CD14-positive monocyte (primary cell): ENCODE measurements around the gene C1QL2. TPM values are rescaled to one million over a fixed set of nuclear protein-coding genes. Genes with fewer than 3 reads are reported as not detected.
A peak's percentile ranks its signal among the peaks of the same experiment; 100 is the strongest.

ENCODE experiments used
- DNase-seq, 3 donors: peaks; one replicate each; pipeline ENCODE4 v3.0.0-alpha.2; 2011 to 2022
- H2AFZ ChIP-seq: 2 replicates; pipeline ENCODE4 v1.6.0; 2012; ENCODE audit warnings: mild to moderate bottlenecking, low read depth, low read length, inconsistent platforms; ENCODE audit not compliant: insufficient read depth, poor library complexity, severe bottlenecking
- H3K27ac ChIP-seq, 2 donors: 1 replicate in 1 of 2; 2 replicates in 1 of 2; pipeline ENCODE4 v1.5.1; 2012 to 2013; ENCODE audit warnings: low read length in 2 of 2, control low read depth in 1 of 2, inconsistent platforms in 1 of 2, low read depth in 1 of 2, mild to moderate bottlenecking in 1 of 2
- H3K27me3 ChIP-seq, 2 donors: one replicate each; pipeline versions ENCODE4 v1.6.0 to v1.6.1; 2011 to 2013; ENCODE audit warnings: low read length in 2 of 2; ENCODE audit not compliant: control insufficient read depth in 2 of 2, insufficient read depth in 2 of 2
- H3K36me3 ChIP-seq, 2 donors: replicated peaks in 1 of 2; 1 replicate in 1 of 2; 2 replicates in 1 of 2; pipeline versions ENCODE4 v1.5.1 to v1.6.1; 2012 to 2013; ENCODE audit warnings: low read length in 2 of 2, control low read depth in 1 of 2, inconsistent platforms in 1 of 2, mild to moderate bottlenecking in 1 of 2; ENCODE audit not compliant: insufficient read depth in 2 of 2, control insufficient read depth in 1 of 2
- H3K4me1 ChIP-seq, 2 donors: 1 replicate in 1 of 2; 2 replicates in 1 of 2; pipeline versions ENCODE4 v1.5.1 to v1.6.1; 2012 to 2013; ENCODE audit warnings: low read length in 2 of 2, control low read depth in 1 of 2, inconsistent platforms in 1 of 2, mild to moderate bottlenecking in 1 of 2, moderate library complexity in 1 of 2; ENCODE audit not compliant: insufficient read depth in 2 of 2, control insufficient read depth in 1 of 2
- H3K4me2 ChIP-seq: replicated peaks from 2 replicates; pipeline ENCODE3; 2012; ENCODE audit warnings: low read length, moderate library complexity, mild to moderate bottlenecking; ENCODE audit not compliant: poor library complexity, severe bottlenecking; ENCODE audit errors: extremely low read depth
- H3K4me3 ChIP-seq, 3 experiments: fragments of 200-600 bp in 1 of 3; sonication (generic) in 1 of 3; replicated peaks in 1 of 3; 1 replicate in 2 of 3; 2 replicates in 1 of 3; pipeline ENCODE4 v1.5.1; 2011 to 2013; ENCODE audit warnings: low read length in 3 of 3, mild to moderate bottlenecking in 3 of 3, control low read depth in 2 of 3, low read depth in 2 of 3, inconsistent platforms in 1 of 3, moderate library complexity in 1 of 3
- H3K79me2 ChIP-seq: 2 replicates; pipeline ENCODE4 v1.6.0; 2012; ENCODE audit warnings: mild to moderate bottlenecking, control low read depth, inconsistent platforms, low read length, moderate library complexity; ENCODE audit not compliant: insufficient read depth
- H3K9ac ChIP-seq: 2 replicates; pipeline ENCODE4 v1.6.0; 2017; ENCODE audit warnings: low read length, mild to moderate bottlenecking; ENCODE audit not compliant: insufficient read depth, poor library complexity, severe bottlenecking
- H3K9me3 ChIP-seq, 2 donors: replicated peaks in 1 of 2; 1 replicate in 1 of 2; 2 replicates in 1 of 2; pipeline versions ENCODE4 v1.5.1 to v1.6.1; 2012 to 2013; ENCODE audit warnings: low read length in 2 of 2, control low read depth in 1 of 2; ENCODE audit not compliant: control insufficient read depth in 1 of 2, insufficient read depth in 1 of 2
- H4K20me1 ChIP-seq: 2 replicates; pipeline ENCODE4 v1.6.0; 2012; ENCODE audit warnings: mild to moderate bottlenecking, low read length, control low read depth, moderate library complexity; ENCODE audit not compliant: insufficient read depth
- H3K27ac Mint-ChIP-seq, 7 donors: one replicate each; pipeline ENCODE4 v1.8.0; 2020; ENCODE audit warnings: mild to moderate bottlenecking in 7 of 7, mixed read lengths in 7 of 7, moderate library complexity in 6 of 7, inconsistent platforms in 2 of 7
- H3K27me3 Mint-ChIP-seq, 3 donors: one replicate each; pipeline ENCODE4 v1.8.0; 2021 to 2022; ENCODE audit warnings: low read depth in 3 of 3, mild to moderate bottlenecking in 3 of 3, mixed read lengths in 3 of 3, moderate library complexity in 3 of 3, inconsistent platforms in 1 of 3
- H3K36me3 Mint-ChIP-seq, 2 donors: one replicate each; pipeline ENCODE4 v1.8.0; 2020; ENCODE audit warnings: mixed read lengths in 2 of 2, inconsistent platforms in 1 of 2, mild to moderate bottlenecking in 1 of 2
- H3K4me1 Mint-ChIP-seq: one replicate; pipeline ENCODE4 v1.8.0; 2020; ENCODE audit warnings: mild to moderate bottlenecking, mixed read lengths
- H3K4me3 Mint-ChIP-seq, 2 donors: one replicate each; pipeline ENCODE4 v1.8.0; 2020; ENCODE audit warnings: mild to moderate bottlenecking in 2 of 2, mixed read lengths in 2 of 2, moderate library complexity in 1 of 2
- H3K9me3 Mint-ChIP-seq, 7 donors: one replicate each; pipeline ENCODE4 v1.8.0; 2020 to 2022; ENCODE audit warnings: mixed read lengths in 7 of 7, mild to moderate bottlenecking in 6 of 7, moderate library complexity in 6 of 7, inconsistent platforms in 2 of 7
- WGBS: methylation state at CpG from one replicate; pipeline ENCODE4 v1.1.5; 2013; ENCODE audit warnings: missing lambda C conversion rate; ENCODE audit not compliant: insufficient coverage; 5-methylcytosine and 5-hydroxymethylcytosine counted together
- intact Hi-C, 2 donors: fragments of 100-400 bp; cut with micrococcal nuclease; formaldehyde crosslinking; loops; one replicate each; pipeline versions ENCODE4 v1.15.0 to v1.15.1; 2023
- polyA plus RNA-seq, 3 donors: library from polyadenylated mRNA; depleted of rRNA in 1 of 3; unstranded in 2 of 3; stranded (reverse) in 1 of 3; fragments of 300-500 nt in 2 of 3; fragments of >200 nt in 1 of 3; fragmentation: Illumina TruSeq in 2 of 3; gene quantifications; 1 replicate in 2 of 3; 2 replicates in 1 of 3; pipeline ENCODE4 v1.2.3, GENCODE V29; 2012 to 2021
- TF ChIP-seq, protein P1 (sequence below): fragments of 200-600 bp; IDR thresholded peaks from one replicate; pipeline ENCODE4 v1.8.0; 2022; ENCODE audit warnings: antibody characterized with exemption, mild to moderate bottlenecking

Gene C1QL2
- polyA plus RNA-seq, 3 donors, result not detected

DNA sequence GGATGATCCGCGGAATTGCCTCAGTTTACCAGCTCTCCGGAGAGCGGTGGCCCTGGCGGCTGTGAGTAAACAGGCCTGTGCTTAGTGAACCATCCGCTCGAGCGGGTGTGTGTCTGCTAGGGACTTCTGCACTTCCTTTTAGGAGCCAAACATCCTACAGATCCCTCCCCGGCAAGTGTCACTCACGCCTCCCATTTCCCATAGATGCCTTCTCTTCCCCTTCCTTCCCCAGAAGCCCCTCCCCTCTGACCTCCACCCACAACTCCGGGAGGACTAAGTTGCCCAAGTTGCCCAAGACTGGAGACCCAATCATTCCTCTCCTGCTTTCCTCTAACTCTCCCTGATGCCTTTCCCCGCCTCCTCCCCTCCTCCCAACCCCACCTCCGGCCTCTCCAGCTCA is 2.9 kb downstream of the C1QL2 start:
- TF ChIP-seq, protein P1, sequence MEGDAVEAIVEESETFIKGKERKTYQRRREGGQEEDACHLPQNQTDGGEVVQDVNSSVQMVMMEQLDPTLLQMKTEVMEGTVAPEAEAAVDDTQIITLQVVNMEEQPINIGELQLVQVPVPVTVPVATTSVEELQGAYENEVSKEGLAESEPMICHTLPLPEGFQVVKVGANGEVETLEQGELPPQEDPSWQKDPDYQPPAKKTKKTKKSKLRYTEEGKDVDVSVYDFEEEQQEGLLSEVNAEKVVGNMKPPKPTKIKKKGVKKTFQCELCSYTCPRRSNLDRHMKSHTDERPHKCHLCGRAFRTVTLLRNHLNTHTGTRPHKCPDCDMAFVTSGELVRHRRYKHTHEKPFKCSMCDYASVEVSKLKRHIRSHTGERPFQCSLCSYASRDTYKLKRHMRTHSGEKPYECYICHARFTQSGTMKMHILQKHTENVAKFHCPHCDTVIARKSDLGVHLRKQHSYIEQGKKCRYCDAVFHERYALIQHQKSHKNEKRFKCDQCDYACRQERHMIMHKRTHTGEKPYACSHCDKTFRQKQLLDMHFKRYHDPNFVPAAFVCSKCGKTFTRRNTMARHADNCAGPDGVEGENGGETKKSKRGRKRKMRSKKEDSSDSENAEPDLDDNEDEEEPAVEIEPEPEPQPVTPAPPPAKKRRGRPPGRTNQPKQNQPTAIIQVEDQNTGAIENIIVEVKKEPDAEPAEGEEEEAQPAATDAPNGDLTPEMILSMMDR, result no peak
- Mint-ChIP-seq H3K4me3 (peak overlapping the region in 1 of 2 donors; percentile 77), H3K36me3 (no peaks in the 10 kb centered on the region), H3K27me3 (peaks cover 62 to 81% (median 75%) of the 10 kb centered on the region in 3 donors), H3K4me1 (no peaks in the 10 kb centered on the region), H3K9me3 (peaks cover 0 to 6% (median 4%) of the 10 kb centered on the region in 7 donors), H3K27ac (no peak overlapping the region)
- no peak overlapping the region for H3K9ac ChIP-seq
- no peaks in the 10 kb centered on the region for H4K20me1 ChIP-seq
- no peak overlapping the region for H2AFZ ChIP-seq
- no peak for DNase-seq
- peaks cover 48 to 73% of the 10 kb centered on the region in 2 donors for H3K27me3 ChIP-seq
- intact Hi-C loops, result no loop called here
- H3K4me1 ChIP-seq, result no peaks in the 10 kb centered on the region
- no peak overlapping the region for H3K4me2 ChIP-seq
- no peaks in the 10 kb centered on the region for H3K36me3 ChIP-seq
- H3K9me3 ChIP-seq, result peaks cover 4 to 18% of the 10 kb centered on the region in 2 donors
- WGBS, result 5% methylated on average over 11 of the region's 13 CpGs
- no peak overlapping the region for H3K27ac ChIP-seq
- H3K79me2 ChIP-seq, result no peaks in the 10 kb centered on the region
- no peak overlapping the region for H3K4me3 ChIP-seq

DNA sequence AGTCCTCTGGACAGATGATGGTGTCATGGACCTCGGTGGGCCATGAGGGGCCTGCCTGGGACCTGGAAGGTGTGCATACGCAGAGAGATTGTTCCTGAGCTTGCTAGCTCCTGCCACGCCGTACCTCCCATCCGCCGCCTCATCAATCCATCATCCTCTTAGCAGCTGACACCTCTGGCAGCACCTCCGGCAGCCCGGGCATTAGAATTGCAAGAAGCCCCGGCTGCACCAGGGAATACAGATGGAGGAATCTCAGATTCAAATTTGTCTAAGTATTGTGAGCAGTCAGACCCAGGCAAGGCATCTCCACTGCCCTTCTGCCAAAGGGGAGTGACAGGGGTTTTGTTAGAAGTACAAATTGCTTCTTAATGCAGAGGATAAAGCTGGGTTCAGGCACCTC is 4.5 kb downstream of the C1QL2 start:
- H3K4me1 Mint-ChIP-seq, result no peaks in the 10 kb centered on the region
- TF ChIP-seq, protein P1, result no peak
- Histone ChIP-seq H3K4me2 (no peak overlapping the region), H3K36me3 (no peaks in the 10 kb centered on the region), H3K27ac (no peak overlapping the region), H2AFZ (no peak overlapping the region), H3K27me3 (peaks cover 44 to 59% of the 10 kb centered on the region in 2 donors), H3K4me3 (no peak overlapping the region), H3K9ac (no peak overlapping the region), H3K9me3 (peaks cover 4 to 16% of the 10 kb centered on the region in 2 donors), H3K79me2 (no peaks in the 10 kb centered on the region), H3K4me1 (no peaks in the 10 kb centered on the region), H4K20me1 (no peaks in the 10 kb centered on the region)
- H3K36me3 Mint-ChIP-seq, result no peaks in the 10 kb centered on the region
- H3K27me3 Mint-ChIP-seq, result peaks cover 51 to 70% (median 62%) of the 10 kb centered on the region in 3 donors
- peak overlapping the region in 1 of 2 donors; percentile 39 for H3K4me3 Mint-ChIP-seq
- WGBS, result 40% methylated on average over 1 of the region's 9 CpGs
- DNase-seq, result no peak
- intact Hi-C loops, result no loop called here
- H3K27ac Mint-ChIP-seq, result no peak overlapping the region
- peaks cover 0 to 6% (median 2%) of the 10 kb centered on the region in 7 donors for H3K9me3 Mint-ChIP-seq
